Neural progenitor cell (in vitro differentiated cells): ENCODE results near the gene NCK2. TPM values are rescaled to one million over a fixed set of nuclear protein-coding genes. Genes with fewer than 3 reads are reported as not detected.
A peak's percentile ranks its signal among the peaks of the same experiment; 100 is the strongest.

Experiments used
- DNase-seq: peaks from one replicate; pipeline ENCODE4 v3.0.0-alpha.2; 2016; ENCODE audit warnings: low spot score
- H2AFZ ChIP-seq: fragments of 200-600 bp; sonication (generic); replicated peaks from 2 replicates; pipeline ENCODE4 v1.6.1; 2016; ENCODE audit warnings: antibody characterized with exemption
- H3F3A ChIP-seq: fragments of 200-600 bp; sonication (generic); 2 replicates; pipeline ENCODE4 v1.6.1; 2016; ENCODE audit warnings: antibody characterized with exemption, low read depth
- H3K27ac ChIP-seq: fragments of 200-600 bp; sonication (generic); 2 replicates; pipeline ENCODE4 v1.5.1; 2016; ENCODE audit warnings: mild to moderate bottlenecking
- H3K27me3 ChIP-seq: fragments of 200-600 bp; sonication (generic); 2 replicates; pipeline ENCODE4 v1.6.1; 2016; ENCODE audit warnings: mild to moderate bottlenecking, moderate library complexity
- H3K36me3 ChIP-seq: fragments of 200-600 bp; sonication (generic); 2 replicates; pipeline ENCODE4 v1.5.1; 2016
- H3K4me1 ChIP-seq: fragments of 200-600 bp; sonication (generic); 2 replicates; pipeline ENCODE4 v1.6.1; 2016; ENCODE audit warnings: mixed run types
- H3K4me2 ChIP-seq: fragments of 200-600 bp; sonication (generic); 2 replicates; pipeline ENCODE4 v1.6.1; 2016
- H3K4me3 ChIP-seq: fragments of 200-600 bp; sonication (generic); 2 replicates; pipeline ENCODE4 v1.5.1; 2016
- H3K79me2 ChIP-seq: fragments of 200-600 bp; sonication (generic); 2 replicates; pipeline ENCODE4 v1.6.1; 2016; ENCODE audit warnings: low read depth
- H3K9ac ChIP-seq: fragments of 200-600 bp; sonication (generic); 2 replicates; pipeline ENCODE4 v1.6.1; 2016
- H3K9me3 ChIP-seq: fragments of 200-600 bp; sonication (generic); 2 replicates; pipeline ENCODE4 v1.5.1; 2016; ENCODE audit warnings: low read depth
- H4K20me1 ChIP-seq: fragments of 200-600 bp; sonication (generic); 2 replicates; pipeline ENCODE4 v1.6.1; 2016; ENCODE audit warnings: low read depth
- H3K27ac Mint-ChIP-seq: 3 replicates; pipeline ENCODE4 v1.8.0; 2021; ENCODE audit warnings: mixed read lengths
- H3K27me3 Mint-ChIP-seq: 2 replicates; pipeline ENCODE4 v1.8.0; 2022; ENCODE audit warnings: low read depth, mild to moderate bottlenecking, inconsistent platforms, moderate library complexity, mixed read lengths; ENCODE audit not compliant: insufficient read depth
- H3K36me3 Mint-ChIP-seq: 3 replicates; pipeline ENCODE4 v1.8.0; 2021; ENCODE audit warnings: mixed read lengths
- H3K4me1 Mint-ChIP-seq: 3 replicates; pipeline ENCODE4 v1.8.0; 2021; ENCODE audit warnings: mixed read lengths
- H3K4me3 Mint-ChIP-seq: 3 replicates; pipeline ENCODE4 v1.8.0; 2021; ENCODE audit warnings: mild to moderate bottlenecking, moderate library complexity, mixed read lengths
- H3K9me3 Mint-ChIP-seq: 3 replicates; pipeline ENCODE4 v1.8.0; 2020; ENCODE audit warnings: mixed read lengths
- EZH2 ChIP-seq: fragments of 200-600 bp; sonication (generic); IDR thresholded peaks from 2 replicates; pipeline ENCODE4 v1.6.1; 2017; ENCODE audit warnings: antibody characterized with exemption, mild to moderate bottlenecking, moderate library complexity
- EZH2phosphoT487 ChIP-seq: fragments of 200-600 bp; sonication (generic); IDR thresholded peaks from 2 replicates; pipeline ENCODE4 v1.6.1; 2017; ENCODE audit warnings: antibody characterized with exemption
- total RNA-seq: library from RNA; depleted of rRNA; stranded (reverse); fragments of >200 nt; gene quantifications from 2 replicates; pipeline ENCODE4 v1.2.3, GENCODE V29; 2015; ENCODE audit warnings: low replicate concordance
- TF ChIP-seq, protein P1 (sequence below): fragments of 200-600 bp; sonication (generic); IDR thresholded peaks from 2 replicates; pipeline ENCODE4 v1.5.1; 2017; ENCODE audit warnings: antibody characterized with exemption, mild to moderate bottlenecking

Gene NCK2
- total RNA-seq, 1 donor from 2014 or later = 26.2 TPM

DNA sequence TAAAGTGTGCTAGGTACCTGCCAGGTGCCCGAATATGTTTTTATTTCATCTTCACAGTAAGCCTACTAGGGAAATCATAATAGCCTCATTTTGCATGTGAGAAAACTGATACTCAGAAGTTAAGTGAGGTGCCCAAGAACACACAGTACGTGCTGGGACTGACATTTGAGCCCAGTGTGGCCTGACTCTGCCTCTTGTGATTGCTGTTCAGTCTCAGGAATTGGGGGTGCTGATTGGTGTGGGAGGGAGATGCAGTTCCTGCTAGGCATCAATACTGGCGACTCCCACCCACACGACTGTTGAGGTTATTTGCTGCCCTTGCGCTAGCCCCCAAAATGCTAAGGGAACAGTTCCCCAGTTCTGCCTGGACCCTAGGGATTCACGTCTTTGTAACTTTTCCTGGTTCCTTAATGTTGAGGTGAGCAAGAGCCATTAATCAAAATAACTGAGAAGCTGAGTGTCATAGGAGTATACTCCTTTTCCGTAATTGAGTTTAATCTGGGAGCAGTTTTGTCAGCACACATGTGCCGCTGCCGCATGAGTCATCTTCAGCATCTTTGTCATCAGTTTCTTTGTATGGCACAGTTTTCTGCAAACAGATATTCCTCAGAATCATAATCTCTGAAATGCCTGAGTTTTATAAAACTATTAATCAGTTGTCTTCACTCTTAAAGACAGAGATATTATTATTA is 120.7 kb downstream of the NCK2 start:
- H3K79me2 ChIP-seq = peaks cover 31% of the 10 kb centered on the region

DNA sequence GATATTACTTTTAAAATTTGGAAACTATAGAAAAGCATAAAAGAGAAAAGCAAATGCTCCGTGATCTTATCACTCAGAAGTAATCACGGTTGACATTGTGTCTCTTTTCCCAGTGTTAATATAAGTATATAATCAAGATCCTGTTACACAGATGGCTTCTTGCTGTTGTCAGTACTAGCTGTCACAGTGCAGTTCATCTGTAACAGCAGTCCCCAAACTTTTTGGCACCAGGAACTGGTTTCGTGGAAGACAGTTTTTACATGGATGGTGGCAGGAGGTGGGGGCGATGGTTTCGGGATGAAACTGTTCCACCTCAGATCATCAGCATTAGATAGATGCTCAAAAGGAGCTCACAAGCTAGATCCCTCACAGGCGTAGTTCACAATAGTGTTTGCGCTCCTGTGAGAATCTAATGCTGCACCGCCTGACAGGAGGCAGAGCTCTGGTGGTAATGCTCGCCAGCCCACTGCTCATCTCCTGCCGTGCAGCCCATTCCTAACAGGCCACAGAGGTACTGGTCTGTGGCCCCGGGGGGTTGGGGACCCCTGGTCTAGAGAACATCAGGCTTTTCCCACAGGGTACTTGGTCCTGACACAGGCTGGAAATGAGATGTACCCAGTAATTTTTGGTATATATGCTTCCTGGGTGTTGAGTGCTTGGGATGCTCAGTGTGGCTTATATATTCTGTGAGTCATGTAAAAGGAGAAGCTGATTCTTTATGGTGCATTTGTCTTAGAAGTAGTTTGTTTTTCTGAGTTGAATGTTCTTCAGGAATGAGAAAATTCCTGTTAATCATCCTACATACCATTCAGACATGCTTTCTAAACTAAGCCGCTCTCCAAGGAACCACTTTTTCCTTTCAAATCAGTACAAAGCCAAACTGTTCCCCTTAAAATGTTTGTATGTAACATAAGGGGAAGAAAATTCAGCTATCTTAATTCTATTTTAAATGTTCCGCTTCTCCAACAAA is 121.8 kb downstream of the NCK2 start:
- peaks cover 85% of the 10 kb centered on the region for H4K20me1 ChIP-seq
- H3F3A ChIP-seq = no peaks in the 10 kb centered on the region
- H3K27ac ChIP-seq = no peak overlapping the region
- no peak overlapping the region for H2AFZ ChIP-seq
- no peak overlapping the region for H3K4me3 ChIP-seq
- peaks cover 12% of the 10 kb centered on the region for H3K36me3 Mint-ChIP-seq
- DNase-seq = peak; percentile 13
- peaks cover 55% of the 10 kb centered on the region for H3K4me1 Mint-ChIP-seq
- H3K36me3 ChIP-seq = no peaks in the 10 kb centered on the region
- H3K4me3 Mint-ChIP-seq = no peak overlapping the region
- no peaks in the 10 kb centered on the region for H3K27me3 Mint-ChIP-seq
- H3K9me3 Mint-ChIP-seq = no peaks in the 10 kb centered on the region
- TF ChIP-seq, protein P1, sequence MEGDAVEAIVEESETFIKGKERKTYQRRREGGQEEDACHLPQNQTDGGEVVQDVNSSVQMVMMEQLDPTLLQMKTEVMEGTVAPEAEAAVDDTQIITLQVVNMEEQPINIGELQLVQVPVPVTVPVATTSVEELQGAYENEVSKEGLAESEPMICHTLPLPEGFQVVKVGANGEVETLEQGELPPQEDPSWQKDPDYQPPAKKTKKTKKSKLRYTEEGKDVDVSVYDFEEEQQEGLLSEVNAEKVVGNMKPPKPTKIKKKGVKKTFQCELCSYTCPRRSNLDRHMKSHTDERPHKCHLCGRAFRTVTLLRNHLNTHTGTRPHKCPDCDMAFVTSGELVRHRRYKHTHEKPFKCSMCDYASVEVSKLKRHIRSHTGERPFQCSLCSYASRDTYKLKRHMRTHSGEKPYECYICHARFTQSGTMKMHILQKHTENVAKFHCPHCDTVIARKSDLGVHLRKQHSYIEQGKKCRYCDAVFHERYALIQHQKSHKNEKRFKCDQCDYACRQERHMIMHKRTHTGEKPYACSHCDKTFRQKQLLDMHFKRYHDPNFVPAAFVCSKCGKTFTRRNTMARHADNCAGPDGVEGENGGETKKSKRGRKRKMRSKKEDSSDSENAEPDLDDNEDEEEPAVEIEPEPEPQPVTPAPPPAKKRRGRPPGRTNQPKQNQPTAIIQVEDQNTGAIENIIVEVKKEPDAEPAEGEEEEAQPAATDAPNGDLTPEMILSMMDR = no peak
- TF ChIP-seq EZH2 = no peak
- H3K79me2 ChIP-seq = peaks cover 31% of the 10 kb centered on the region
- no peak overlapping the region for H3K9ac ChIP-seq
- H3K27ac Mint-ChIP-seq = no peak overlapping the region
- no peak overlapping the region for H3K4me2 ChIP-seq
- no peaks in the 10 kb centered on the region for H3K9me3 ChIP-seq
- H3K4me1 ChIP-seq = peaks cover 24% of the 10 kb centered on the region
- H3K27me3 ChIP-seq = no peaks in the 10 kb centered on the region

More for the DNA sequence above, 120.7 kb downstream of the NCK2 start:
- no peak overlapping the region for H3K27ac ChIP-seq
- no peak for DNase-seq
- H3K4me3 Mint-ChIP-seq = no peak overlapping the region
- H3K27me3 ChIP-seq = no peaks in the 10 kb centered on the region
- no peak overlapping the region for H2AFZ ChIP-seq
- H3K4me1 Mint-ChIP-seq = peaks cover 48% of the 10 kb centered on the region
- no peaks in the 10 kb centered on the region for H3K27me3 Mint-ChIP-seq
- H3K36me3 Mint-ChIP-seq = peaks cover 8% of the 10 kb centered on the region
- no peaks in the 10 kb centered on the region for H3K9me3 ChIP-seq
- H3K36me3 ChIP-seq = no peaks in the 10 kb centered on the region
- no peak overlapping the region for H3K9ac ChIP-seq
- peaks cover 83% of the 10 kb centered on the region for H4K20me1 ChIP-seq
- no peaks in the 10 kb centered on the region for H3K9me3 Mint-ChIP-seq
- no peak overlapping the region for H3K4me3 ChIP-seq
- no peak overlapping the region for H3K4me2 ChIP-seq
- H3F3A ChIP-seq = no peaks in the 10 kb centered on the region
- no peak for TF ChIP-seq EZH2phosphoT487
- TF ChIP-seq, protein P1 = no peak
- TF ChIP-seq EZH2 = no peak
- H3K27ac Mint-ChIP-seq = peak overlapping the region; percentile 50
- peaks cover 24% of the 10 kb centered on the region for H3K4me1 ChIP-seq

DNA sequence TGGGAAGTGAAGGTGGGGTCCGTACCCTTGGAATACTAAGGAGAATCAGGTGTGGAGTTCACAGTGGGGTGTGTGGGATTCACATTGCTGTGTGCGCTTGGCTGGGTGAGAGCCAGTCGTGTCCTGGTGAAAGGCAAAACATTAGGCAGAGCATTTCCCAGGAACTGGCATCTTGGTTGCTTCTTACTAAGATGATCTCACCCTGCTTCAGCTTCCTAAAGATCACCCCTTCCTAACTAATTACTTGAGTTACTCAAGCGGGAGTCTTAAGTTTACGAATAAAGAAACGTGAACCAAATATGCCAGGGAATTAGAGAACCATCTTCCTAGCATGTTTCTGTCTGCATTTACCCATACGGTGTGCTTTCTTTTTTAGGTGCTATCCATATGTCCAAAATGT is 122.9 kb downstream of the NCK2 start:
- Histone ChIP-seq H3F3A (no peaks in the 10 kb centered on the region), H3K4me1 (peaks cover 16% of the 10 kb centered on the region), H3K4me2 (no peak overlapping the region), H3K27me3 (no peaks in the 10 kb centered on the region), H2AFZ (no peak overlapping the region), H3K27ac (no peak overlapping the region), H3K9me3 (no peaks in the 10 kb centered on the region), H3K79me2 (peaks cover 29% of the 10 kb centered on the region), H4K20me1 (peaks cover 85% of the 10 kb centered on the region), H3K4me3 (no peak overlapping the region), H3K36me3 (no peaks in the 10 kb centered on the region), H3K9ac (no peak overlapping the region)
- no peak for DNase-seq
- Mint-ChIP-seq H3K9me3 (no peaks in the 10 kb centered on the region), H3K27ac (no peak overlapping the region), H3K27me3 (no peaks in the 10 kb centered on the region), H3K4me1 (peaks cover 61% of the 10 kb centered on the region), H3K36me3 (peaks cover 20% of the 10 kb centered on the region), H3K4me3 (no peak overlapping the region)
- TF ChIP-seq, protein P1 = no peak
- no peak for TF ChIP-seq EZH2
